Measurements from ENCODE around the gene DPP10. TPM values are rescaled to one million over a fixed set of nuclear protein-coding genes. Genes with fewer than 3 reads are reported as not detected.

The DPP10 gene
- total RNA-seq, 2 donors from 2014 or later: not detected

- H3K9me3 Mint-ChIP-seq: peaks cover 4 to 7% of the 10 kb centered on the region in 2 donors
- H3K36me3 Mint-ChIP-seq (ENCODE audit: insufficient read depth in 2 of 2): no peaks in the 10 kb centered on the region
- no peak overlapping the region for H3K27ac Mint-ChIP-seq
- ATAC-seq (replicated peaks in 1 of 2): no peak
- H3K4me3 Mint-ChIP-seq: no peak overlapping the region
- no peaks in the 10 kb centered on the region for H3K4me1 Mint-ChIP-seq (ENCODE audit: low read depth)
- DNase-seq: no peak
- no peaks in the 10 kb centered on the region for H3K27me3 Mint-ChIP-seq (ENCODE audit: low read depth)
Measured at GRCh38 chr2:115292742-115293141, 850.3 kb downstream of the DPP10 start.

DNA sequence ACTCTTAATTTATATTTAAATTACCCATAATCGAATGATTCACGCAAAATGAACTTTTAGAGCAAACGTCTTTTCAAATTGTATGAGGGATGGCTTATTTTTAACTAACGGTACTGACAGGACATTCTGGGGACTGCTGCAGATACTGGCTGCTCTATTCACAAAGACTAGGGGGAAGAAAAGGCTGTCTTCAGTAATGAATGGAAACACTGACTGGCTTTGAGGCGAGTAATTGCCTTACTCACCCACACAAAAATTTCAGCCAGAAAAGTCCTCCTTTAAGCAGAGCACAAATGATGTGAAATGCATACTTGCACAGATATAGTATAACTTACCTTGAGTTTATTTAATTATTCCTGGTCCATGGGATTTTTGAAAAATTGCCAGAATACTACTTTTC, 852.6 kb downstream of the DPP10 start:
- Mint-ChIP-seq H3K36me3 (ENCODE audit: insufficient read depth in 2 of 2) (no peaks in the 10 kb centered on the region), H3K27me3 (ENCODE audit: low read depth) (no peaks in the 10 kb centered on the region), H3K4me1 (ENCODE audit: low read depth) (no peaks in the 10 kb centered on the region), H3K9me3 (peaks cover 3 to 4% of the 10 kb centered on the region in 2 donors), H3K4me3 (no peak overlapping the region), H3K27ac (no peak overlapping the region)
- DNase-seq (no peak), ATAC-seq (replicated peaks in 1 of 2) (no peak)

DNA sequence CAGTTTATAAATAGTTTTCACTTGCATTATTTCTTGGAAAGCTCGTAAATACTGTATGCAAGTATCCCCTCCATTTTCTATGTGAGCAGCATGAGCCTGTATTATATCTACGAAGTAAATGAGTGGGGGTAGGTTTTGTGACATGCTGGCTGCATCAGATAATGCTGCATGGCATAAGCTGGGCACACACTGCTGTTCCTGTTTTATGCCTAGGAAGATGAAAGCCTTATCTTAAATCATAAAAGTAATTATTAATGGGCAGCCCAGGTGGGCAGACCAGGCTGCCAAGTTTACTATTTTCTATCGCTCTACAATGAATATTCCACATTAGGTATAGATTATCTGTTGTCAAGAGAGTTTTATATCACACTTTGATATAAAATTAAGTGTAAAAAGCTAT, 854.6 kb downstream of the DPP10 start:
- H3K4me3 Mint-ChIP-seq: no peak overlapping the region
- no peak overlapping the region for H3K27ac Mint-ChIP-seq
- DNase-seq (no peak), ATAC-seq (replicated peaks in 1 of 2) (no peak)
- no peaks in the 10 kb centered on the region for H3K36me3 Mint-ChIP-seq (ENCODE audit: insufficient read depth in 2 of 2)
- H3K27me3 Mint-ChIP-seq (ENCODE audit: low read depth): no peaks in the 10 kb centered on the region
- no peaks in the 10 kb centered on the region for H3K4me1 Mint-ChIP-seq (ENCODE audit: low read depth)
- H3K9me3 Mint-ChIP-seq: peaks cover 4 to 9% of the 10 kb centered on the region in 2 donors

GRCh38 chr2:115299199-115299598, 856.8 kb downstream of the DPP10 start:
- no peak overlapping the region for H3K4me3 Mint-ChIP-seq
- H3K9me3 Mint-ChIP-seq: peaks cover 4 to 9% of the 10 kb centered on the region in 2 donors
- H3K27me3 Mint-ChIP-seq (ENCODE audit: low read depth): no peaks in the 10 kb centered on the region
- H3K4me1 Mint-ChIP-seq (ENCODE audit: low read depth): no peaks in the 10 kb centered on the region
- no peak for DNase-seq
- H3K36me3 Mint-ChIP-seq (ENCODE audit: insufficient read depth in 2 of 2): no peaks in the 10 kb centered on the region
- no peak for ATAC-seq (replicated peaks in 1 of 2)
- H3K27ac Mint-ChIP-seq: no peak overlapping the region

DNA sequence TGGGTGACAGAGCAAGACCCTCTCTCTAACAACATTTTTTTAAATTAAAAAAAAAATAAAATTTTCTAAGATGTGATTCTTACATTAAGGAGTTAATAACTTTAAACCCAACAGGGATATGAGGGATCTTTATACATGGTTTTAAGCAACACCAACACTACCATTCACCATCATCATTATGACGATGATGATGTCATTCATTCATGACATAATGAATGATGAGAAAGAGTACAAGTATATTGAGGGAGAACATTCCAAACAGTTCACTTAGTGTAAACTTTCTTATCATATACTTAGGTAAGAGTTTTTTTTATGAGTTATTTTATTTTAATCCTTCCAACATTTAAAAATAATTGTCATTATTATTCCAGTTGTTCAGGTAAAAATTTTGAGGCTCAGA, 863.3 kb downstream of the DPP10 start:
- H3K9me3 Mint-ChIP-seq: peaks cover 13% of the 10 kb centered on the region in 2 donors
- no peak overlapping the region for H3K27ac Mint-ChIP-seq
- no peak for ATAC-seq (replicated peaks in 1 of 2)
- DNase-seq: no peak
- no peak overlapping the region for H3K4me3 Mint-ChIP-seq
- H3K27me3 Mint-ChIP-seq (ENCODE audit: low read depth): no peaks in the 10 kb centered on the region
- H3K36me3 Mint-ChIP-seq (ENCODE audit: insufficient read depth in 2 of 2): no peaks in the 10 kb centered on the region
- no peaks in the 10 kb centered on the region for H3K4me1 Mint-ChIP-seq (ENCODE audit: low read depth)

DNA sequence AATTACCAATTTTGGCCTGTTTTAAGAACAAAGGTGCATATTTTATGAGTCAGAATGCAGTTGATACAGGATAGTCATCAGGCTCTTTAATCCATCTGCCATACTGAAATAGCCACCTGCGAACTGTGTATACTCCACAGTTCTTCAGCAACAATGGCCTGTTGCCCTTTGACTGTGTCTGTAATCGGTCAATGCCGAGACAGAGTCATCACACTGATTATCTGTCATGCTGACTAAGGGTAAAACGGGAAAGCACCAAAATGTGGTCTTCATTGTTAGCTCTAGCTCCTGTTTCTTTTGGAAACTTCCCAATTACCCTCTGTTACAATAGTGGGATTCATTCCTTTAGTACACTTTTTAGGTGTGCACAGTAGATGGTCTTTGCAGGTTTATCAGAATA, 871.7 kb downstream of the DPP10 start:
- Mint-ChIP-seq H3K4me3 (no peak overlapping the region), H3K27me3 (ENCODE audit: low read depth) (no peaks in the 10 kb centered on the region), H3K4me1 (ENCODE audit: low read depth) (no peaks in the 10 kb centered on the region), H3K27ac (no peak overlapping the region), H3K36me3 (ENCODE audit: insufficient read depth in 2 of 2) (no peaks in the 10 kb centered on the region), H3K9me3 (peaks cover 2 to 3% of the 10 kb centered on the region in 2 donors)
- no peak for DNase-seq
- no peak for ATAC-seq (replicated peaks in 1 of 2)

DNA sequence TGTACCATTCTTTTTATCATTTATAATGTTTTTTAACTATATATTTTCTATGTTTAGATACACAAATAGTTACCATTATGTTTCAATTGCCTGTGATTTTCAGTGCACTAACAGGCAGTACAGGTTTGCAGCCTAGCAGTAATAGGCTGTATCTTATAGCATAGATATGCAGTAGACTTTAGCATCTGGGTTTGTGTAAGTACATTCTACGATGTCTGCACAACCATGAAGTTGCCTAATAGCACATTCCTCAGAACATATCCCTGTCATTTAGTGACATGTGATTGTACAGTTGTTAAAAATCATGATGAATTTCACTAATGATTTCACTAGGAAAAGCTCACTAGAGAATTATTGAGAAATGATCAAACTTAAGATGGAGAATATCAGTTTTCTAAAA, 884.6 kb downstream of the DPP10 start:
- H3K4me3 Mint-ChIP-seq: no peak overlapping the region
- H3K4me1 Mint-ChIP-seq (ENCODE audit: low read depth): no peaks in the 10 kb centered on the region
- no peaks in the 10 kb centered on the region for H3K27me3 Mint-ChIP-seq (ENCODE audit: low read depth)
- no peaks in the 10 kb centered on the region for H3K36me3 Mint-ChIP-seq (ENCODE audit: insufficient read depth in 2 of 2)
- peaks cover under 1 to 2% of the 10 kb centered on the region in 2 donors for H3K9me3 Mint-ChIP-seq
- no peak overlapping the region for H3K27ac Mint-ChIP-seq
- ATAC-seq (replicated peaks in 1 of 2): no peak
- DNase-seq: no peak

DNA sequence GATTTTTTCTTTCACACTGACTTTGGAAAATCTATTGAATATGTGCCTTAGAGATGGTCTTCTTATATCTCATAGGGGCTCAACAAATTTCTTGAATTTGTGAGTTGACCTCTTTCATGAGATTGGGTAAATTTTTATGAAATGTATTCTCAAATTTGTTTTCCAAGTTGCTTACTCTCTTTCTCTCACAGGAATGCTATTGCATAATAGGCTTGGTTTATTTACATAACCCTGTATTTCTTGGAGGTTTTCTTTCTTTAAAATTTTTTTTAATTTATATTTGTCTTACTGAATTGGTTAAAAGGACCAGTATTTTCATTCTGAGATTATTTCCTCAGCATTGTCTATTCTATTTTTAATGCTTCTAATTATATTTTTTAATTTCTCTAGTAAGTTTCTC, 917.1 kb downstream of the DPP10 start:
- H3K36me3 Mint-ChIP-seq (ENCODE audit: insufficient read depth in 2 of 2): peaks cover 0 to 3% of the 10 kb centered on the region in 2 donors
- ATAC-seq (replicated peaks in 1 of 2) (no peak), DNase-seq (no peak)
- no peaks in the 10 kb centered on the region for H3K4me1 Mint-ChIP-seq (ENCODE audit: low read depth)
- no peaks in the 10 kb centered on the region for H3K27me3 Mint-ChIP-seq (ENCODE audit: low read depth)
- H3K27ac Mint-ChIP-seq: no peak overlapping the region
- H3K4me3 Mint-ChIP-seq: no peak overlapping the region
- peaks cover 15 to 22% of the 10 kb centered on the region in 2 donors for H3K9me3 Mint-ChIP-seq

- no peak for ATAC-seq (replicated peaks in 1 of 2)
- DNase-seq: no peak
- peaks cover 6 to 7% of the 10 kb centered on the region in 2 donors for H3K9me3 Mint-ChIP-seq
- no peak overlapping the region for H3K4me3 Mint-ChIP-seq
- peaks cover 0 to 2% of the 10 kb centered on the region in 2 donors for H3K36me3 Mint-ChIP-seq (ENCODE audit: insufficient read depth in 2 of 2)
- no peaks in the 10 kb centered on the region for H3K4me1 Mint-ChIP-seq (ENCODE audit: low read depth)
- no peak overlapping the region for H3K27ac Mint-ChIP-seq
- no peaks in the 10 kb centered on the region for H3K27me3 Mint-ChIP-seq (ENCODE audit: low read depth)
Measured at GRCh38 chr2:115364093-115364492, 921.7 kb downstream of the DPP10 start.

DNA sequence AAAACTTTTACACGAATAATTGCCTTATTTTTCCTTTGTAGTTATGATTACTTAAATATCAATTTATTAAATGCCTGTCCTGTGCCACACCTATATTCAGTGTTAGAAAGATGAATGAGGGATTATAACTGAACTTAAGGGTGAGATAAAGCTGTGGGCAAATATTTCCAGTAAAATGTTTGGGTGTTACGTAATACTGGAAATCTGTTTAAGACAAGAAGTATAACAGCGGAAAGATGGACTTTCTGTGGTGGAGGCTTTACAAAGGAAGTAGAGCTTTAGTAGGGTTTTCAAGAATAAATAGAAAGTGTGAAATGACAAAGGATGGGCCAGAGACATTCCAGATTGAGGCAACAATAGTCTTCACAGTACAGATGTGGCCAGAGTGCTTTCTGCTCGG, 927.0 kb downstream of the DPP10 start:
- no peaks in the 10 kb centered on the region for H3K4me1 Mint-ChIP-seq (ENCODE audit: low read depth)
- H3K36me3 Mint-ChIP-seq (ENCODE audit: insufficient read depth in 2 of 2): peaks cover 2 to 6% of the 10 kb centered on the region in 2 donors
- no peak overlapping the region for H3K4me3 Mint-ChIP-seq
- H3K27me3 Mint-ChIP-seq (ENCODE audit: low read depth): no peaks in the 10 kb centered on the region
- peaks cover 14% of the 10 kb centered on the region in 2 donors for H3K9me3 Mint-ChIP-seq
- DNase-seq (no peak), ATAC-seq (replicated peaks in 1 of 2) (no peak)
- no peak overlapping the region for H3K27ac Mint-ChIP-seq

DNA sequence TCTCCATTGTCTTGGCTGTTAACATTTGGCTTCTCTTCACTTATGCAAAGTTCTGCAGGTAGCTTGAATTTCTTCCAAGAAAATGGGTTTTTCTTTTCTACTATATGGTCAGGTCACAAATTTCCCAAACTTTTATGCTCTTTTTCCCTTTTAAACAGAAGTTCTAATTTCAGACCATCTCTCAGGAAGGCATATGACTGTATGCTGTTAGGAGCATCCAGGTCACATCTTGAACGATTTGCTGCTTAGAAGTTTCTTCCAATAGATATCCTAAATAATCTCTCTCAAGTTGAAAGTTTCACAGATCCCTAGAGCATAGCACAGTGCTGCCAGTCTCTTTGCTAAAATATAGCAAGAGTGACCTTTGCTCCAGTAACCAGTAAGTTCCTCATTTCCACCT, 932.5 kb downstream of the DPP10 start:
- Mint-ChIP-seq H3K9me3 (peaks cover 25 to 29% of the 10 kb centered on the region in 2 donors), H3K4me1 (ENCODE audit: low read depth) (no peaks in the 10 kb centered on the region), H3K36me3 (ENCODE audit: insufficient read depth in 2 of 2) (peaks cover 4 to 9% of the 10 kb centered on the region in 2 donors), H3K27me3 (ENCODE audit: low read depth) (no peaks in the 10 kb centered on the region), H3K4me3 (no peak overlapping the region), H3K27ac (no peak overlapping the region)
- DNase-seq (no peak), ATAC-seq (replicated peaks in 1 of 2) (no peak)

- DNase-seq (no peak), ATAC-seq (replicated peaks in 1 of 2) (no peak)
- Mint-ChIP-seq H3K4me1 (ENCODE audit: low read depth) (no peaks in the 10 kb centered on the region), H3K9me3 (peaks cover 11 to 17% of the 10 kb centered on the region in 2 donors), H3K4me3 (no peak overlapping the region), H3K27ac (no peak overlapping the region), H3K36me3 (ENCODE audit: insufficient read depth in 2 of 2) (peaks cover 3 to 4% of the 10 kb centered on the region in 2 donors), H3K27me3 (ENCODE audit: low read depth) (no peaks in the 10 kb centered on the region)
Measured at GRCh38 chr2:115384399-115384798, 942.0 kb downstream of the DPP10 start.

DNA sequence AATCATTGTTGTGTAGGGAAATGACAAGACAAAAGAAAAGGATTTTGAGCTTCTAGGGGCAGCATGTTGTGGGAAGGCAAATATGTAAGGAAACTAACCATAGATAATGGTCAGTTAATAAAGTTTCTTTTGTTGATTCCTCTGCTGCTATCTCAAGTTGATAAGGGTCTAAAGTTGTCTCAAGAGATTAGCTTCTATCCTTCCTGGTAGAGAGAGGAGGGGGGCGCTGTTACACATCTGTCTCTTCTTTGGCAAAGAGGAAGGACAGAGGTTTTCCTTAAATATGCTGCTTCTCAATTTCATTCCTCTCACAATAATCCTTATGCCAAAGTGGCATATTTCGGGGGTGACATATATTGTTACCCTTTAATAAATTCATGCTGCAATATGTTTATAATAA, 944.0 kb downstream of the DPP10 start:
- no peak for DNase-seq
- peaks cover 0 to 3% of the 10 kb centered on the region in 2 donors for H3K36me3 Mint-ChIP-seq (ENCODE audit: insufficient read depth in 2 of 2)
- peaks cover 6 to 8% of the 10 kb centered on the region in 2 donors for H3K9me3 Mint-ChIP-seq
- no peaks in the 10 kb centered on the region for H3K27me3 Mint-ChIP-seq (ENCODE audit: low read depth)
- no peak overlapping the region for H3K27ac Mint-ChIP-seq
- no peaks in the 10 kb centered on the region for H3K4me1 Mint-ChIP-seq (ENCODE audit: low read depth)
- H3K4me3 Mint-ChIP-seq: no peak overlapping the region
- no peak for ATAC-seq (replicated peaks in 1 of 2)

DNA sequence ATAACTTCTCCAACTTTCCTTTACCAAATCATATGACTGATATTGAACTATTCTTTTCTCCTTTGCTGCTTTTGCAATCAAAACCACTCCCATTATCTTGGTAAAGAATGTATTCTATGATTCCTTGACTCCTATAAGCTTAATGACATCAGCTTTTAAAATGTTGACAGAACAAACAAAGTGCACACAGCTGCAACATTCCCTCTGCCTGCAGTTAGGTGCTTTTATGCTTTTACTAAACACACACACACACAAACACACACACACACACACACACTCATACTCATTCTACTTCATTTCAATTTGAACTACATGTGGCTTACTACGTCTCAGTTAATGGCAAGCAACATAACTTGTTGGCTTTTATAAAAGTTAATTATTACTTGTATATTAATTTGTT, 946.6 kb downstream of the DPP10 start:
- Mint-ChIP-seq H3K4me3 (no peak overlapping the region), H3K27me3 (ENCODE audit: low read depth) (no peaks in the 10 kb centered on the region), H3K9me3 (peaks cover 4 to 7% of the 10 kb centered on the region in 2 donors), H3K27ac (no peak overlapping the region), H3K4me1 (ENCODE audit: low read depth) (no peaks in the 10 kb centered on the region), H3K36me3 (ENCODE audit: insufficient read depth in 2 of 2) (peaks cover 0 to 3% of the 10 kb centered on the region in 2 donors)
- no peak for DNase-seq
- ATAC-seq (replicated peaks in 1 of 2): no peak

Measured in activated T-cell treated with anti-CD3 and anti-CD28 coated beads, Interleukin-2, amount 50 U/mL, for 72 hours (primary cell).